Measurements from ENCODE around the gene GPR50.

Gene GPR50

GRCh38 chrX:151176231-151176750, at the start of gene GPR50:
Gene GPR50 (plus strand): TSS chrX:151176584. CDS start chrX:151176722, 138 bp downstream.
- Histone ChIP-seq H3K4me3 (ENCODE audit: low read depth, low read length) (peak within 1 kb of the TSS; percentile 59), H3K9me3 (ENCODE audit: control insufficient read depth, insufficient read depth, low read length) (no peaks in the 10 kb centered on the region), H3K27me3 (ENCODE audit: control insufficient read depth, insufficient read depth, low read length) (peaks cover 75% of the 10 kb centered on the region), H3K4me1 (ENCODE audit: control insufficient read depth, insufficient read depth, low read length) (no peaks in the 10 kb centered on the region), H3K36me3 (ENCODE audit: control insufficient read depth, insufficient read depth, low read length) (no peaks in the 10 kb centered on the region), H3K9ac (ENCODE audit: low read depth, low read length) (no peak within 1 kb of the TSS)

- no peaks in the 10 kb centered on the region for H3K36me3 ChIP-seq (ENCODE audit: control insufficient read depth, insufficient read depth, low read length)
- no peaks in the 10 kb centered on the region for H3K27me3 ChIP-seq (ENCODE audit: control insufficient read depth, insufficient read depth, low read length)
- H3K4me1 ChIP-seq (ENCODE audit: control insufficient read depth, insufficient read depth, low read length), result no peaks in the 10 kb centered on the region
- no peak overlapping the region for H3K4me3 ChIP-seq (ENCODE audit: low read depth, low read length)
- no peak overlapping the region for H3K9ac ChIP-seq (ENCODE audit: low read depth, low read length)
- H3K9me3 ChIP-seq (ENCODE audit: control insufficient read depth, insufficient read depth, low read length), result no peaks in the 10 kb centered on the region
Observed at GRCh38 chrX:151132531-151132930, 43.9 kb upstream of the GPR50 start.

GRCh38 chrX:151151665-151152267, 24.6 kb upstream of the GPR50 start:
- no peak overlapping the region for H3K4me3 ChIP-seq (ENCODE audit: low read depth, low read length)
- no peaks in the 10 kb centered on the region for H3K36me3 ChIP-seq (ENCODE audit: control insufficient read depth, insufficient read depth, low read length)
- no peaks in the 10 kb centered on the region for H3K9me3 ChIP-seq (ENCODE audit: control insufficient read depth, insufficient read depth, low read length)
- H3K4me1 ChIP-seq (ENCODE audit: control insufficient read depth, insufficient read depth, low read length), result peaks cover 4% of the 10 kb centered on the region
- peaks cover 35% of the 10 kb centered on the region for H3K27me3 ChIP-seq (ENCODE audit: control insufficient read depth, insufficient read depth, low read length)
- H3K9ac ChIP-seq (ENCODE audit: low read depth, low read length), result no peak overlapping the region

- no peak overlapping the region for H3K4me3 ChIP-seq (ENCODE audit: low read depth, low read length)
- H3K27me3 ChIP-seq (ENCODE audit: control insufficient read depth, insufficient read depth, low read length), result peaks cover 38% of the 10 kb centered on the region
- no peaks in the 10 kb centered on the region for H3K9me3 ChIP-seq (ENCODE audit: control insufficient read depth, insufficient read depth, low read length)
- peaks cover 4% of the 10 kb centered on the region for H3K4me1 ChIP-seq (ENCODE audit: control insufficient read depth, insufficient read depth, low read length)
- no peaks in the 10 kb centered on the region for H3K36me3 ChIP-seq (ENCODE audit: control insufficient read depth, insufficient read depth, low read length)
- no peak overlapping the region for H3K9ac ChIP-seq (ENCODE audit: low read depth, low read length)
Observed at GRCh38 chrX:151153086-151153485, 23.3 kb upstream of the GPR50 start.

- Histone ChIP-seq H3K4me1 (ENCODE audit: control insufficient read depth, insufficient read depth, low read length) (peaks cover 4% of the 10 kb centered on the region), H3K27me3 (ENCODE audit: control insufficient read depth, insufficient read depth, low read length) (peaks cover 38% of the 10 kb centered on the region), H3K4me3 (ENCODE audit: low read depth, low read length) (no peak overlapping the region), H3K9me3 (ENCODE audit: control insufficient read depth, insufficient read depth, low read length) (no peaks in the 10 kb centered on the region), H3K36me3 (ENCODE audit: control insufficient read depth, insufficient read depth, low read length) (no peaks in the 10 kb centered on the region), H3K9ac (ENCODE audit: low read depth, low read length) (no peak overlapping the region)
Observed at GRCh38 chrX:151153667-151154066, 22.7 kb upstream of the GPR50 start.

- Histone ChIP-seq H3K4me1 (ENCODE audit: control insufficient read depth, insufficient read depth, low read length) (peaks cover 4% of the 10 kb centered on the region), H3K27me3 (ENCODE audit: control insufficient read depth, insufficient read depth, low read length) (peaks cover 38% of the 10 kb centered on the region), H3K36me3 (ENCODE audit: control insufficient read depth, insufficient read depth, low read length) (no peaks in the 10 kb centered on the region), H3K9ac (ENCODE audit: low read depth, low read length) (no peak overlapping the region), H3K4me3 (ENCODE audit: low read depth, low read length) (no peak overlapping the region), H3K9me3 (ENCODE audit: control insufficient read depth, insufficient read depth, low read length) (no peaks in the 10 kb centered on the region)
Observed at GRCh38 chrX:151155234-151155633, 21.1 kb upstream of the GPR50 start.

- peaks cover 3% of the 10 kb centered on the region for H3K27me3 ChIP-seq (ENCODE audit: control insufficient read depth, insufficient read depth, low read length)
- no peaks in the 10 kb centered on the region for H3K36me3 ChIP-seq (ENCODE audit: control insufficient read depth, insufficient read depth, low read length)
- H3K9me3 ChIP-seq (ENCODE audit: control insufficient read depth, insufficient read depth, low read length), result no peaks in the 10 kb centered on the region
- H3K4me1 ChIP-seq (ENCODE audit: control insufficient read depth, insufficient read depth, low read length), result no peaks in the 10 kb centered on the region
- H3K4me3 ChIP-seq (ENCODE audit: low read depth, low read length), result no peak overlapping the region
- no peak overlapping the region for H3K9ac ChIP-seq (ENCODE audit: low read depth, low read length)
Observed at GRCh38 chrX:151161690-151162089, 14.7 kb upstream of the GPR50 start.

- no peaks in the 10 kb centered on the region for H3K36me3 ChIP-seq (ENCODE audit: control insufficient read depth, insufficient read depth, low read length)
- peaks cover 25% of the 10 kb centered on the region for H3K27me3 ChIP-seq (ENCODE audit: control insufficient read depth, insufficient read depth, low read length)
- H3K4me1 ChIP-seq (ENCODE audit: control insufficient read depth, insufficient read depth, low read length), result no peaks in the 10 kb centered on the region
- H3K4me3 ChIP-seq (ENCODE audit: low read depth, low read length), result no peak overlapping the region
- no peak overlapping the region for H3K9ac ChIP-seq (ENCODE audit: low read depth, low read length)
- H3K9me3 ChIP-seq (ENCODE audit: control insufficient read depth, insufficient read depth, low read length), result no peaks in the 10 kb centered on the region
Observed at GRCh38 chrX:151167791-151168345, 8.5 kb upstream of the GPR50 start.

GRCh38 chrX:151169783-151170182, 6.6 kb upstream of the GPR50 start:
- Histone ChIP-seq H3K27me3 (ENCODE audit: control insufficient read depth, insufficient read depth, low read length) (peaks cover 42% of the 10 kb centered on the region), H3K9ac (ENCODE audit: low read depth, low read length) (no peak overlapping the region), H3K36me3 (ENCODE audit: control insufficient read depth, insufficient read depth, low read length) (no peaks in the 10 kb centered on the region), H3K4me3 (ENCODE audit: low read depth, low read length) (no peak overlapping the region), H3K4me1 (ENCODE audit: control insufficient read depth, insufficient read depth, low read length) (no peaks in the 10 kb centered on the region), H3K9me3 (ENCODE audit: control insufficient read depth, insufficient read depth, low read length) (no peaks in the 10 kb centered on the region)

- Histone ChIP-seq H3K4me3 (ENCODE audit: low read depth, low read length) (peak overlapping the region; percentile 59), H3K9me3 (ENCODE audit: control insufficient read depth, insufficient read depth, low read length) (no peaks in the 10 kb centered on the region), H3K9ac (ENCODE audit: low read depth, low read length) (no peak overlapping the region), H3K36me3 (ENCODE audit: control insufficient read depth, insufficient read depth, low read length) (no peaks in the 10 kb centered on the region), H3K4me1 (ENCODE audit: control insufficient read depth, insufficient read depth, low read length) (no peaks in the 10 kb centered on the region), H3K27me3 (ENCODE audit: control insufficient read depth, insufficient read depth, low read length) (peaks cover 70% of the 10 kb centered on the region)
Observed at GRCh38 chrX:151174581-151175282, 1.7 kb upstream of the GPR50 start.

GRCh38 chrX:151175283-151176062, 911 bp upstream of the GPR50 start:
- Histone ChIP-seq H3K36me3 (ENCODE audit: control insufficient read depth, insufficient read depth, low read length) (no peaks in the 10 kb centered on the region), H3K9me3 (ENCODE audit: control insufficient read depth, insufficient read depth, low read length) (no peaks in the 10 kb centered on the region), H3K27me3 (ENCODE audit: control insufficient read depth, insufficient read depth, low read length) (peaks cover 74% of the 10 kb centered on the region), H3K4me1 (ENCODE audit: control insufficient read depth, insufficient read depth, low read length) (no peaks in the 10 kb centered on the region), H3K9ac (ENCODE audit: low read depth, low read length) (no peak overlapping the region), H3K4me3 (ENCODE audit: low read depth, low read length) (peak overlapping the region; percentile 59)

Data from iPS-15b (cell line).